OCI-LY7 (cell line): ENCODE data around the gene TEK. TPM values are rescaled to one million over a fixed set of nuclear protein-coding genes. Genes with fewer than 3 reads are reported as not detected.

ENCODE experiments used
- BruUV-seq: library from RNA; stranded (reverse); fragments of 400-500 nt; replicated peaks from 2 replicates; lab custom pipeline; 2021; lab: Mats Ljungman, UMichigan
- CTCF ChIA-PET: fragments of 300-600 bp; sonication (Branson Sonifier 250); formaldehyde crosslinking; loops from one replicate; lab custom pipeline; 2022; ENCODE audit warnings: antibody characterized with exemption; ENCODE audit not compliant: unreplicated experiment; lab: Charles Lee
- POLR2A ChIA-PET: fragments of 300-600 bp; sonication (Branson Sonifier 250); formaldehyde crosslinking; loops from one replicate; lab custom pipeline; 2022; ENCODE audit warnings: antibody characterized with exemption; lab: Charles Lee
- DNase-seq: peaks from one replicate; pipeline ENCODE4 v3.0.0-alpha.2; 2015; ENCODE audit warnings: low spot score
- H2AFZ ChIP-seq: fragments of 200-600 bp; sonication (generic), shearing (Covaris generic); 2 replicates; pipeline ENCODE4 v1.6.1; 2014; ENCODE audit warnings: mild to moderate bottlenecking, antibody characterized with exemption, low read length, moderate library complexity
- H3K27ac ChIP-seq: fragments of 200-600 bp; sonication (generic); 2 replicates; pipeline ENCODE4 v1.5.1; 2014; ENCODE audit warnings: mixed run types, low read depth, mild to moderate bottlenecking, moderate library complexity, low read length, inconsistent platforms; ENCODE audit not compliant: poor library complexity, severe bottlenecking
- H3K36me3 ChIP-seq: fragments of 200-600 bp; sonication (generic); 2 replicates; pipeline ENCODE4 v1.6.1; 2014; ENCODE audit warnings: mild to moderate bottlenecking, antibody characterized with exemption, low read length, moderate library complexity, mixed read lengths; ENCODE audit not compliant: insufficient read depth
- H3K4me1 ChIP-seq: fragments of 200-600 bp; sonication (generic); 2 replicates; pipeline ENCODE4 v1.5.1; 2014; ENCODE audit warnings: mild to moderate bottlenecking, low read length; ENCODE audit not compliant: insufficient read depth, poor library complexity, severe bottlenecking
- H3K4me2 ChIP-seq: fragments of 200-600 bp; sonication (generic); 2 replicates; pipeline ENCODE4 v1.6.1; 2014; ENCODE audit warnings: mild to moderate bottlenecking, low read length
- H3K4me3 ChIP-seq: fragments of 200-600 bp; sonication (generic); 2 replicates; pipeline ENCODE4 v1.5.1; 2014; ENCODE audit warnings: mild to moderate bottlenecking, low read depth, low read length; ENCODE audit not compliant: poor library complexity, severe bottlenecking
- H3K79me2 ChIP-seq: fragments of 200-600 bp; sonication (generic); 2 replicates; pipeline ENCODE4 v1.6.1; 2016; ENCODE audit warnings: low read depth, mild to moderate bottlenecking, low read length, moderate library complexity, mixed read lengths; ENCODE audit not compliant: insufficient read depth
- H3K9me2 ChIP-seq: fragments of 200-600 bp; sonication (generic); 2 replicates; pipeline ENCODE4 v1.6.1; 2016; ENCODE audit warnings: mild to moderate bottlenecking, low read length, mixed read lengths; ENCODE audit not compliant: insufficient read depth
- H3K9me3 ChIP-seq: fragments of 200-600 bp; sonication (generic); 2 replicates; pipeline ENCODE4 v1.6.1; 2014; ENCODE audit warnings: mild to moderate bottlenecking, mixed run types, low read length, mixed read lengths
- H4K20me1 ChIP-seq: fragments of 200-600 bp; sonication (generic); 2 replicates; pipeline ENCODE4 v1.6.1; 2014; ENCODE audit warnings: mild to moderate bottlenecking, antibody characterized with exemption, low read length, moderate library complexity, mixed read lengths; ENCODE audit not compliant: insufficient read depth
- EZH2phosphoT487 ChIP-seq: fragments of 200-600 bp; sonication (generic); IDR thresholded peaks from 2 replicates; pipeline ENCODE4 v1.6.1; 2018; ENCODE audit warnings: low read depth, borderline replicate concordance, mild to moderate bottlenecking, mixed run types, antibody characterized with exemption, low read length, moderate library complexity, mixed read lengths
- intact Hi-C: fragments of 100-400 bp; cut with micrococcal nuclease; formaldehyde crosslinking; loops from one replicate; pipeline ENCODE4 v1.10.0; 2022; ENCODE audit not compliant: unreplicated experiment
- total RNA-seq, 2 experiments: library from RNA; depleted of rRNA in 1 of 2; stranded (reverse); fragments of >200 nt in 1 of 2; shearing (Covaris generic) in 1 of 2; gene quantifications; 2 replicates each; pipeline ENCODE4 v1.2.3, GENCODE V29; 2014 to 2022
- TF ChIP-seq, protein P1 (sequence below): fragments of 200-600 bp; sonication (generic); conservative IDR thresholded peaks from 2 replicates; pipeline ENCODE4 v1.5.1; 2014; ENCODE audit warnings: mild to moderate bottlenecking, antibody characterized with exemption, low read length, moderate library complexity, mixed read lengths

The TEK gene
- total RNA-seq, 2 experiments from 2014 or later: not detected

GRCh38 chr9:27154908-27155307 is 45.9 kb downstream of the TEK start:
- Histone ChIP-seq H3K4me1 (no peaks in the 10 kb centered on the region), H3K4me2 (no peak overlapping the region), H3K27ac (no peak overlapping the region), H3K79me2 (no peaks in the 10 kb centered on the region), H3K9me2 (no peaks in the 10 kb centered on the region), H4K20me1 (no peaks in the 10 kb centered on the region), H3K9me3 (no peaks in the 10 kb centered on the region), H2AFZ (no peak overlapping the region), H3K4me3 (no peak overlapping the region), H3K36me3 (no peaks in the 10 kb centered on the region)
- no peak for TF ChIP-seq EZH2phosphoT487
- TF ChIP-seq, protein P1, sequence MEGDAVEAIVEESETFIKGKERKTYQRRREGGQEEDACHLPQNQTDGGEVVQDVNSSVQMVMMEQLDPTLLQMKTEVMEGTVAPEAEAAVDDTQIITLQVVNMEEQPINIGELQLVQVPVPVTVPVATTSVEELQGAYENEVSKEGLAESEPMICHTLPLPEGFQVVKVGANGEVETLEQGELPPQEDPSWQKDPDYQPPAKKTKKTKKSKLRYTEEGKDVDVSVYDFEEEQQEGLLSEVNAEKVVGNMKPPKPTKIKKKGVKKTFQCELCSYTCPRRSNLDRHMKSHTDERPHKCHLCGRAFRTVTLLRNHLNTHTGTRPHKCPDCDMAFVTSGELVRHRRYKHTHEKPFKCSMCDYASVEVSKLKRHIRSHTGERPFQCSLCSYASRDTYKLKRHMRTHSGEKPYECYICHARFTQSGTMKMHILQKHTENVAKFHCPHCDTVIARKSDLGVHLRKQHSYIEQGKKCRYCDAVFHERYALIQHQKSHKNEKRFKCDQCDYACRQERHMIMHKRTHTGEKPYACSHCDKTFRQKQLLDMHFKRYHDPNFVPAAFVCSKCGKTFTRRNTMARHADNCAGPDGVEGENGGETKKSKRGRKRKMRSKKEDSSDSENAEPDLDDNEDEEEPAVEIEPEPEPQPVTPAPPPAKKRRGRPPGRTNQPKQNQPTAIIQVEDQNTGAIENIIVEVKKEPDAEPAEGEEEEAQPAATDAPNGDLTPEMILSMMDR: no peak
- intact Hi-C loops: no loop called here
- no TSS peak for BruUV-seq
- POLR2A ChIA-PET: interaction anchor here (0.7 kb wide), 1 partner anchor 212 kb away, joined by 3 read pairs; no protein-coding TSS in a partner anchor
- no peak for DNase-seq
- CTCF ChIA-PET: no interaction called here

DNA sequence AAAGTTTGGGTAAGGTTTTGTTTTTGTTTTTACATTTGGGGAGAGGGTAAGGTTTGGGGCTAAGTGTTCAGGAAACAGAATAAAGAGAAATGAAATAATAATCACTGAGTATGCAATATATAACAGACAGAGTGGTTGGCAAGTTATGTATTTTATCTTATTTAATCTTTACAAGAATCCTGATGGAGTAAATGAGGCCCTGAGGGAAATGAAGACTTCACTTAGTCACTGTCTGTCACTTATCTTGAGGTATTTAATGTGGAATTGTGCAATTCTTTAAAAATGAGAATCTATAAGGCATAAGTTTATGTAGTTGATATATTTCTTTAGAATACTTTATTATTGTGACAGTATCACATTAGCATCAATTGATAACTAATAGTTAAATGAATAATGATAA is 48.1 kb downstream of the TEK start:
- intact Hi-C loops: no loop called here
- Histone ChIP-seq H3K4me1 (no peaks in the 10 kb centered on the region), H3K9me2 (no peaks in the 10 kb centered on the region), H3K36me3 (no peaks in the 10 kb centered on the region), H2AFZ (no peak overlapping the region), H3K4me3 (no peak overlapping the region), H3K79me2 (no peaks in the 10 kb centered on the region), H3K4me2 (no peak overlapping the region), H3K9me3 (no peaks in the 10 kb centered on the region), H3K27ac (no peak overlapping the region), H4K20me1 (no peaks in the 10 kb centered on the region)
- DNase-seq: no peak
- ChIA-PET POLR2A (no interaction called here), CTCF (no interaction called here)
- TF ChIP-seq, protein P1: no peak
- TF ChIP-seq EZH2phosphoT487: no peak
- BruUV-seq: no TSS peak

DNA sequence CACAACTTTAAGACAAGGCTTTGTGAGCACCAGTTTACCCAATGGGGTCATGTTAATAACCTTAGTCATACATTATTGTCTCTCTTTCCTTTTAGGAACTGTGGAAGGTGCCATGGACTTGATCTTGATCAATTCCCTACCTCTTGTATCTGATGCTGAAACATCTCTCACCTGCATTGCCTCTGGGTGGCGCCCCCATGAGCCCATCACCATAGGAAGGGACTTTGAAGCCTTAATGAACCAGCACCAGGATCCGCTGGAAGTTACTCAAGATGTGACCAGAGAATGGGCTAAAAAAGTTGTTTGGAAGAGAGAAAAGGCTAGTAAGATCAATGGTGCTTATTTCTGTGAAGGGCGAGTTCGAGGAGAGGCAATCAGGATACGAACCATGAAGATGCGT is 48.7 kb downstream of the TEK start:
- ChIA-PET CTCF (no interaction called here), POLR2A (interaction anchor here (0.9 kb wide), 1 partner anchor 10 kb away, joined by 4 read pairs; no protein-coding TSS in a partner anchor)
- BruUV-seq: no TSS peak
- H3K4me3 ChIP-seq: no peak overlapping the region
- no peak overlapping the region for H3K27ac ChIP-seq
- intact Hi-C loops: no loop called here
- H3K79me2 ChIP-seq: no peaks in the 10 kb centered on the region
- H4K20me1 ChIP-seq: no peaks in the 10 kb centered on the region
- H3K9me2 ChIP-seq: no peaks in the 10 kb centered on the region
- H2AFZ ChIP-seq: no peak overlapping the region
- no peak overlapping the region for H3K4me2 ChIP-seq
- TF ChIP-seq, protein P1: 0 out of 2 replicates have a peak, but pooled peaks have one; percentile 22
- no peak for TF ChIP-seq EZH2phosphoT487
- no peaks in the 10 kb centered on the region for H3K9me3 ChIP-seq
- H3K4me1 ChIP-seq: no peaks in the 10 kb centered on the region
- no peaks in the 10 kb centered on the region for H3K36me3 ChIP-seq
- no peak for DNase-seq
